SK-N-MC (cell line): Measurements from ENCODE around the gene INPP5J.

ENCODE experiments used
- EZH2 ChIP-seq: fragments of 200-600 bp; sonication (generic); IDR thresholded peaks from one replicate; pipeline ENCODE4 v1.6.1; 2017; ENCODE audit warnings: antibody characterized with exemption
- POLR2AphosphoS5 ChIP-seq: IDR thresholded peaks from 2 replicates; pipeline ENCODE4 v1.6.1; 2012; ENCODE audit warnings: mild to moderate bottlenecking, low read depth, low read length, borderline replicate concordance

DNA sequence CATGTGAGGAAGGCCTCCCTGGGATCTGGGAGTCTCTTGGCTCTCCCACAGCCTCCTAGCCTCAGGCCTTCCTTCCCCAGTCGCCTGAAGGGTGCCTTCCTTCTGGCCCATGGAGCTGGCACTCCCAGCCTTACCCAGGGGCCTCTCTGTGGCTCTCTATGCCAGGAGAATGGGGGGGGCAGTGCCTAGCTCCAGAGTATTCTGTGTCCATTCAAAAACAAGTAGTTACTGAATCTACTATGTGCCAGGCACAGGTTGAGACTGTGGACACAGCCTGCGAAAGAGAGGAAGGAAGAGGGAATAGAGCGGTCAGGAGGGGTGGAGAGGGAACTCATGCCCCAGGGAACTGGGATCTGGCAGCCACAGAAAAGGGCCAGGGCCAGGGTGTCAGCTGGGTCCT, 20.3 kb downstream of the INPP5J start:
- no peak for TF ChIP-seq POLR2AphosphoS5
- no peak for TF ChIP-seq EZH2
